ENCODE data around the gene MYADM.

- no peak for TF ChIP-seq LEF1 (IDR thresholded peaks at IDR 0.05; ENCODE audit: borderline replicate concordance)
- no peak for TF ChIP-seq TARDBP (IDR thresholded peaks at IDR 0.05)
- TF ChIP-seq FOXA1 (IDR thresholded peaks at IDR 0.05) = no peak
- no peak for TF ChIP-seq BHLHE40 (IDR thresholded peaks at IDR 0.05; ENCODE audit: borderline replicate concordance)
- no peak for TF ChIP-seq ZNF384 (IDR thresholded peaks at IDR 0.05)
- TF ChIP-seq NFRKB (IDR thresholded peaks at IDR 0.05) = no peak
- TF ChIP-seq SUZ12 (IDR thresholded peaks at IDR 0.05) = no peak
Measured at GRCh38 chr19:53877361-53877766, 9.7 kb downstream of the MYADM start.

Data from HEK293T (cell line).